ENCODE data around the gene KCNH4.

DNA sequence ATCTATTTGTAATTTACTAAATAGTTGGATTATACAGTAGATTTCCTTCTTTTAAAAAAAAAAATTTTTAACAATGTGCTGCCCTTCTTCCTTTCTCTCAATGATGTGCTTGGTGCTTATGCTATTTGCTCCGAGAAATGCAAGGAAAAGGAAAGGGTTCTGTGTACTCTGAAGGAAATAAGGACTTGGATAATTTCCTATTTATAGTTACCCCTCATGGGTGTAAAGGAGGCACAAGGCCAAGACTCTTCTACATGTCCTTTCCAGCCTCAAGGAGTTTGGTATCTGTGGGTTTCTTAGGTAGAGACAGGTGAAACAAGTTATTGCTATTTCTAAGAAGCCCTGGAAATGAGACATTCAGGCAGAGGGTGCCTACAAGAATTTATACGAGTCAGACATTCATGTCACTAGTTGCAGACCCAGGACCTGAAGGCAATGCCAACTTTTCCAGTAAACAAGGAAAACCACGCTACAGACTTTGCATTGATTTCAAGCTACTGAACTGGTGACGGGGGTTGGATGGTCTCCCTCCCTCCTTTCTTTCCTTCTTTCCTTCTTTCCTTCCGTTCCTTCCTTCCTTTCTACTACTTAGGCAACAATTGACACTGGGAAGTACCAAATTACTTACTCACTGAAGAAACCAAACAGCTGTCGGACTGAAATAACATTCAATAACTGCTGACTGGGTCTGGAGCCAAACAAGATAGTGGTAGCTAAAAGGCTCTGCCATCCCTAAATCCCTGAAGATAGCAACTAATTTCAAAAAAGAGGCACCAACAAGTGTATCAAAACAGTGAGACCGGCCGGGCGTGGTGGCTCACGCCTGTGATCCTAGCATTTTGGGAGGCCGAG is 47.1 kb upstream of the KCNH4 start:
- TF ChIP-seq, protein P1, sequence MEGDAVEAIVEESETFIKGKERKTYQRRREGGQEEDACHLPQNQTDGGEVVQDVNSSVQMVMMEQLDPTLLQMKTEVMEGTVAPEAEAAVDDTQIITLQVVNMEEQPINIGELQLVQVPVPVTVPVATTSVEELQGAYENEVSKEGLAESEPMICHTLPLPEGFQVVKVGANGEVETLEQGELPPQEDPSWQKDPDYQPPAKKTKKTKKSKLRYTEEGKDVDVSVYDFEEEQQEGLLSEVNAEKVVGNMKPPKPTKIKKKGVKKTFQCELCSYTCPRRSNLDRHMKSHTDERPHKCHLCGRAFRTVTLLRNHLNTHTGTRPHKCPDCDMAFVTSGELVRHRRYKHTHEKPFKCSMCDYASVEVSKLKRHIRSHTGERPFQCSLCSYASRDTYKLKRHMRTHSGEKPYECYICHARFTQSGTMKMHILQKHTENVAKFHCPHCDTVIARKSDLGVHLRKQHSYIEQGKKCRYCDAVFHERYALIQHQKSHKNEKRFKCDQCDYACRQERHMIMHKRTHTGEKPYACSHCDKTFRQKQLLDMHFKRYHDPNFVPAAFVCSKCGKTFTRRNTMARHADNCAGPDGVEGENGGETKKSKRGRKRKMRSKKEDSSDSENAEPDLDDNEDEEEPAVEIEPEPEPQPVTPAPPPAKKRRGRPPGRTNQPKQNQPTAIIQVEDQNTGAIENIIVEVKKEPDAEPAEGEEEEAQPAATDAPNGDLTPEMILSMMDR (IDR thresholded peaks at IDR 0.05), result no peak
- TF ChIP-seq POLR2A (IDR thresholded peaks at IDR 0.05), result no peak

Measured in body of pancreas (tissue), 4 donors.